Fibroblast of lung (primary cell): ENCODE results near the gene LHX4.

Source experiments
- CTCF ChIP-seq, 2 donors: IDR thresholded peaks in 1 of 2; conservative IDR thresholded peaks in 1 of 2; 1 replicate in 1 of 2; 2 replicates in 1 of 2; pipeline ENCODE4 v1.5.1; 2011 to 2012; ENCODE audit warnings: low read length in 2 of 2, control low read depth in 1 of 2, inconsistent platforms in 1 of 2, low read depth in 1 of 2, mild to moderate bottlenecking in 1 of 2
- EZH2 ChIP-seq: IDR thresholded peaks from 2 replicates; pipeline ENCODE4 v1.5.1; 2012; ENCODE audit warnings: low read length, control low read depth, mild to moderate bottlenecking; ENCODE audit errors: missing control alignments

GRCh38 chr1:180281490-180281889 lies 51.4 kb downstream of the LHX4 start:
- TF ChIP-seq CTCF (conservative IDR thresholded peaks at IDR 0.05 in 1 of 2, IDR thresholded peaks at IDR 0.05 in 1 of 2; ENCODE audit: low read depth in 1 of 2, low read length in 2 of 2) (no peak), EZH2 (no peak)
